GM18519 (cell line): ENCODE measurements around the gene RAB22A.
"Not testable (repeated sequence)": the region's sequence is repeated elsewhere in the genome, so short reads cannot be mapped to it uniquely, and the experiment has no call there.

Experiments used
- ATAC-seq: cut with Tn5 transposase; IDR thresholded peaks from one replicate; pipeline ENCODE4 v1.9.1; 2021; ENCODE audit warnings: mild to moderate bottlenecking, moderate library complexity; ENCODE audit not compliant: unreplicated experiment, low FRiP score

Gene RAB22A

DNA sequence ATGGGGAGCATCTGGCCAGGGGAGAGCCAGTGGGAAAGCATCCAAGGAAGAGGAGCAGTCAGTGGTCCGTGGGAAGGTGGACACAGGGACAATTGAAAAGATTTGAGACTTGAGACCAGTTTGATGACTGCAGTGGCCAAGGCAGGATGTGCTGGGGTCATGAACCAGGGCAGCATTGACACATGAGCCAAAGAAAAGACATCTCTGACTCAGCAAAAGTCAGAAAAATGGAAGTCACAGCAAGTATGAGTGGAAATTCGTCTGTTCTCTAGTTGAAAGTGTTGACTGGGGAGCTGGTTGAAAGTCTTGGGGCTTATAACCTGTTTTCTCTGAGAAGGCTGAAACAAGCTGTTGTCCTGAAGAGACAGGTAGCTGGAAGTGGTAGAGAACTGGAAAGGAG is 31.3 kb downstream of the RAB22A start:
- ATAC-seq: no peak

DNA sequence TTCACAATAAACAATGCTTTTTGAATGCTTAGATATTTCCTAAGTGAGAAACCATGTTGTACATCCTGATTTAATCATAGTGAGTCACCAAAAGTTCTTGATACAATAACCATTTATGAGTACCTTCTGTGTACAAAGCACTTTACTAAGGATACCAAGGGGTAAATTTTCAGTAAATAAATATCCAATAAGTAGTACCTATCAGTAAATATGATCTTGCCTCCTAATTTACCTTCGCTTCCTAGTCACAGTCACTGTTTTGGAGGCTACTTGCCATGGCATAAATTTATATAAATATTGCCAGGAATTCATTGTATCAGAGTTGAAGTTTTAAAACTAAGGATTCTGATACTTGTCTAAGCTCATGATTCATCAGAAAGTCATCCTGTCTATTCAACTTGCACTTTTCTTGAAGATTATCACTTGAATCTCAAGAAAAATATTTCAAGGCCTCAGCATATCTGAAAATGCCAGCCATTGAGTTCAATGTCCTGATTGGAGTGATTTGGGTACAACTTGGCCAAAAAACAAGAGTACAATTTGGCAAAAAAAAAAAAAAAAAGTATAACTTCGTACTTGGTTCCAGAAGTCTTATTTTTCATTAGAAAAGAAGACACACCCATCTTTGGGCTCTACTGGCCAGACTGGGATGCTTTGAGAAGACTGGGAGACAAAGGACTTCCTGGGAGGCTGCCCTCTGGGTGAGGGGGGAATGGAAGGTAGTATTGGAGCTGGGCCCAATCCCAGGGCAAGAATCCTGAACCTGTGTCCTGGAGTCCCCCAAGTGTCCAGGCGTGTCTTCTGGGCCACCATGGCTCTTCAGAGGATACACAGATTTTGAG is 32.8 kb downstream of the RAB22A start:
- no peak for ATAC-seq

DNA sequence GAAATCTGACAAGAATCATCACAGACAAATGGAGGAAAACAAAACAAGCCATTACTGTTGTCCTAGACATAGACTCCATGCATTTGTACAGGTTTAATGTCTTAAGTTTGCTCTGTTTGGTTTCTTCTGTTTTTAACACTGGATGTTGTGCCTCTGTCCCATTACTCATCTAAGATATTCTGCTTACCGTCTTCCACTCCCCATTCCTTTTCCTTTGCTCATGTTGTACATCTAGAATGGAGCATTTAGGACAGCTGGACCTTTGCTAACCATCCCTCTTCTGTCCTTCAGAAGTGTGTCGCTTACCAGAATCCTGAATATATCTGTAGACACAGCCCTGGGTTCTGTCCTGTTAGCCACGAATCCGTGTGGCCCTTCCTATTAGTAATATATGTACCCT is 35.2 kb downstream of the RAB22A start:
- no peak for ATAC-seq

DNA sequence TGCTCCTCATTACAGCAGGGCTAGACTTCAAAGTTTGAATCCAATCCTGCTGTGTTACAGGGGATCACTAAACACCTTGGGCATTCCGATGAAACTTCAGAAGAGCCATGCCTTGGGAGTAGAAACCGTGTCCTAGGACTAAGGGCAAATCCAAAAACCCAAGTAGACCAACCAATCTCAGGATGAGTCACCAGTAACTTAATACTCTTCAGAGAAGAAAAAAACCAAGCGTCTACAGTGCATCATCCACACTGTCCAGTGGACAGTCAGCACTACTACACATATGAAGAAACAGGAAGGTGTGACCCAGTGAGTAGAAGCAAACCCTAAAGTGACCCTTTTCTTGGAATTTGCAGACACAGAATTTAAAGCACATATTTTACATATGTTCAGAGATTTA is 40.1 kb downstream of the RAB22A start:
- no peak for ATAC-seq

DNA sequence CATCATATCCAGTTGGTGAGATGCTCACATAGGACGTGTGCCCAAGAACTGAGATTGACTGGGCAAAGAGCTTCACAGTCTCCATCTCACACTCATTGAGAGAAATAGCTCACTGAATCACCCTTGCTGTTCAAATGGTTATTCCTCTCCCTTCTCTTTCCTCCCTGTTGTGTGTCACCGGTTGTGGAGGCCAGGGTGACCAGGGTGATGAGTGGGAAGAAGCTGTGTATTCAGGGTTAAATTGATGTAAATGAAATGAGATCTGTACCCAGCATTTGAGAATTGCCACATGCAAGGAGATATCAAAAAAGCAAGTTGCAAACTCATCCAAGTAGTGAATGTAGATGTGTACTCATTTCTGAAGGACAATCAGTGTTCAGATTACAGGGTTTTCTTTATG is 43.0 kb downstream of the RAB22A start:
- no peak for ATAC-seq

DNA sequence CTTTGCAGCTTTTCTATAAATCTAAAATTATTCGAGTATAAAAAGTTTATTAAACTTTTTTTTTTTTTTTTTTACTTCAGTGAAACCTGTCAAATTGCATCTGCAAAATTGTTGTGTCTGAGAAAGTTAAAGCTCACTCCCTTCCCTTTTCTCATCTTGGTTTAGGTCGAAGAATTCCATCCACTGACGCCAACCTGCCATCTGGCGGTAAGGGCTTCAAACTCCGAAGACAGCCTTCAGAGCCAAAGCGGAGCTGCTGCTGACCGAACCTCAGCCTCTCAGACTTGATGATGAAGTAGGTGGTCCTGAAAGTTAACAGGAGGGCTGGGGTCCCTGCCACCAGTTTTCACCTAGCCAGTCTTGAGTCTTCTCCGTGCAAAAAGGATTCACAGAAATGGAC is 49.9 kb downstream of the RAB22A start:
- ATAC-seq: no peak

DNA sequence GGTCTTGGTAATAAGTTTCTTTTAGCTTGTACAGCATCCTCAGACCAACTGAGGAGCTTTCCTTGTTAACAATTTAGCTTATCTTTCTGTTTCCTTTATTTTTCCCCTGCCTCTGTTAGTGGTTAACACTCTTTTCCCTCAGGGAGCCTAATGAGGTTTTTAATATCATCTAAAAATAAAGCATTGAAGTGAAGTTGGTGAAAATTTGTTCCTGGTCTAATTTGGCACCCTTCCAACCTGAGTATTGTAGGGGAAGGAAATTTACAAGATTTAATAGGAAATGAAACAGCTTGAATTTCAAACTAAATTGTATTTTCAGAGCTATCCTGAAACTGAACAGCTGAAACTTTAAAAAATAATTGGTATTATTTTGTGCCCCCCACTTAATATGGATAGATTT is 51.4 kb downstream of the RAB22A start:
- ATAC-seq: no peak

DNA sequence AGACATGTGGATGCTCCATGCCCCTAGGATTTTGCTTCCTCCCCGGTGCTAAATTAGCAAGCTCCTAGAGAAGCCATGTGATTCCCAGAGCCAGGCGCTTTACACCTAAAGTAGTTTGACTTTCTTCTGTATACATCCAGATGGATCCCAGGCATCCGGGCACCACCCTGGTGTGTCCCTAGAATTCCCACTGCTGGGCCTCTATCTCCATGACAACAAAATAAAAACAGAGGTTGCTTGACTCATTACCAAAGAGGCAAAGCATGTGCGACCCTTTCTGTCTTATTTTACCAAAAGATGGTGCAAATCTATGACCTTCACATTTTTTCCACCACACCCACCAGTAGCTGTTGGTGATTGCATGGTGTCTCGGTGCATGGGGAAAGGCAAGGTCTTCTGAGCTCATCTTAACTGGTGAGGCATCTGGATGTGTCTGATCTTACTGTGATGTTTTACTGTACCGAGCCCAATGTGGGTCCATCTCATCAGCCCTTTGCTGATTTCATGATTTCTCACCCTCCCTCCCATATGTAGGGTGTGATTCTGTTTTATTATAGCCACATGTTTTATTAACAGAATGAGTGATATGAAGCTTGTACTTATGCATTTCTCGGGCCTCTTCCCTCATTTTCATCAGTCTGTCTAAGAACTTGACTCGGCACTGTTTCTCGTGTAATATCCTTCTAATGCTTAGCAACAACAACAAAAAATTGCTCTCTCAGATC is 52.1 kb downstream of the RAB22A start:
- ATAC-seq: no peak

DNA sequence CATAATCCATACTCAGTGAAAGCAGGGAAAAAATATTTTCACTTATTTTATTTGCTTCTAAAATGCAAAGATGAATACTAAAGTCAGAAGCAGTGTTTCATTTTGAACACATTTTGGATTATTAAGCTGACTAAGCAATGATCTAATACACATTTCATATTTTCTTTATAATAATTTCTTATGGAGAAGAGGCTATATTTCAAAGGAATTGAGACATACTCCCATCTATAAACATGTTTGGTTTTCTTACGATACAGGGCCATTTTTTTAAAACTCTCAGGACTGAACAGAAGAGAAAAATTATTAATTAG is 52.6 kb downstream of the RAB22A start:
- no peak for ATAC-seq

DNA sequence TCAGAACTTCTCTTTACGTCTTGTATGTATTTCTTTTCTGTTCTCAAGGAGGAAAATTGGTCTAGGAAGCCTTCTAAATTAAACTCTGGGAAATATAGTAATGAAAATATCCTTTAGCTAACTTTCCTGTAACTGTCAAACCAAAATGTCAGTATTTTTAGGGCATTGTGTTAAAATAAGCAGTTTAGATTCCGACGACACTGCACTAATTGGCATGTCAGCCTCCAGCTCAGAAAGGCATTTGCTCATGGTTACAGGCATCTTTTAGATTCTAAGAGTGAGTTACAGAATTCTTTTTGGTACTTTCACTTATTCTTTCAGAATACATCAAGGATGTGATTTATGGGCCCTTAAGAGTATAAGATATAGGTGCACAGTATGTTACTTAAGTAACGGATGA is 53.5 kb downstream of the RAB22A start:
- no peak for ATAC-seq

DNA sequence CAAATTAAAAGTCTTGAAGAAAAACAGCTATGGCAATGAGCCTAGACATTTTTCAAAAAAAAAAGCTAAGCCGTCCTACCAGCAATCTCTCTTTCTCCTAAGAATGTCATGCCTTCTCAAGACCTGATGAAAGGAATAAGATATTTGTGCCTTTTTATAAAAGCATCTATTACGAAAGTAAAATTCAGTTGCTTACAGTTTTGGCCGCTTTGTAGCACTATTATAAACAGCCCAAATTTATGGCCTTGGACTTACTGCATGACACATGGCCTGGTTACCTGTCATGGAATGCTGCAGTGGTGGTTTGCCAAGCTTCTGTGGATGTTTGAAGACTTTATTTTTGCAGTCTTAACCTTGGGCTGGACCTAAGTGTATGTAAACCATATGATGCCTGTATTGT is 57.4 kb downstream of the RAB22A start:
- no peak for ATAC-seq

DNA sequence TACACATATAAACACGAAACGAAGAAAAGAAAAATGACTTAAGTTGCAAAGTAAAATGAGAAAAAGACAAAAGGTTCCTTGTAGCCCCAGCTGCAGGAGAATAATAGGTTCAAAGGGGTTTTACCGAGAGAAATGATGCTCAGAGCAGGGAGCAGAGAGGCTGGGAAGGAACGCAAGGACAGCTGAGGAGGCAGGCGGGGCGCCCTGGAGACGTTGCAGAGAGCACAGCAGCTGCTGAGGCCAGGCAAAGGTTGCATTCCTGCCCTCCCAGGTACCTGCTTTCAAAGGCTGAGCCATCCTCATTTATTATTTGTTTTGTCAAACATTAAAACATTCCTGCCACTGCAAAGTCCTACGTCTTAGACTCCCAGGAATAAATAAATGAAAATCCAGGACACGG is 63.3 kb downstream of the RAB22A start:
- ATAC-seq: no peak

DNA sequence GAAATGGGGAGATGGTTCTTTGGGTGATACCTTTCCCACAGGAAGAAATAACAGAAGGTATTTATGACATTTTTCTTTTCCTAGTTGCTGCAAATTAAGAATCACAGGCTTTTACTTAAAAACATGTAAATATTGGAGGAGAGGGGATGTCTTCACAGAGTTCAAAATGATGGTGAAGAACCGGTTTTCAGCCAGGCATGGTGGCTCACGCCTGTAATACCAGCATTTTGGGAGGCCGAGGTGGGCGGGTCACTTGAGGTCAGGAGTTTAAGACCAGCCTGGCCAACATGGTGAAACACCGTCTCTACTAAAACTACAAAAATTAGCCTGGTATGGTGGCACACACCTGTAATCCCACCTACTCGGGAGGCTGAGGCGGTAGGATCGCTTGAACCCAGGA is 63.8 kb downstream of the RAB22A start:
- not testable (repeated sequence) for ATAC-seq

DNA sequence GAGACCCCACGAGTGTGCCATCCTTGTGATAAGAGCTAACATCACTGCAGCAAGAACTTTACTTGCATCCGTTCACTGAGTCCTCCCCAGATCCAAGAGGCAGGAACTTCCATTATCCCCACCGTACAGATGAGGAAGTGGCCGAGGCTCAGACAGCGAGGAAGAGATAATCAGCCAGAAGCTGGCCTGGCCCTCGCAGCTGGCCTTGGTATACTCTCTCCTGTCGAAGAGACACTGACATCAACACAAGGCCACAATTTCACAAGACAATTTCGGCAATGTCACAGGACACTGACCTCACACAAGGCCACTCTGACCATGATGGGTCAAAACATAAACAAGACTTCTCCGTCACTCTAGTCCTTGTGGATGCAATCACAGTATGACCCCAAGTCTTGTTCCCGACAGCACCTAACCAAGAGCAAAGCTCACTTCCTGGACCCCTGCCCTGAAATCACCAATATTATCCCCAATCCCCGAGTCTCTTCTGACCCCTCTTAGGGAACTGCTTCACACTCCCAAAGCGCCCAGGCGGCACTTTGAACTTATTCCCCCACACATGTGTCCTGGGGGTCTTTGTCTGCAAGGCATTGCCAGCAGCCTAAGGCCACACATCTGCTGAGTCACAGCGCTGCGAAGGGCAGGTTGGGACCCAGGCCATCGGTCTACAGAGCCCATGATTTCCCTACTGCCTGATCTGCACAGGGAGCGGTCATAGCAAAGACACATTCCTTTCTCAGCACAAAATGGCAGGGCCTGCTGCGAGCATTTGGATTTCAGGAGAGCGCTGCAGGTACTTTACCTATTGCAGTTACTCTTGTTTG is 64.7 kb downstream of the RAB22A start:
- no peak for ATAC-seq

DNA sequence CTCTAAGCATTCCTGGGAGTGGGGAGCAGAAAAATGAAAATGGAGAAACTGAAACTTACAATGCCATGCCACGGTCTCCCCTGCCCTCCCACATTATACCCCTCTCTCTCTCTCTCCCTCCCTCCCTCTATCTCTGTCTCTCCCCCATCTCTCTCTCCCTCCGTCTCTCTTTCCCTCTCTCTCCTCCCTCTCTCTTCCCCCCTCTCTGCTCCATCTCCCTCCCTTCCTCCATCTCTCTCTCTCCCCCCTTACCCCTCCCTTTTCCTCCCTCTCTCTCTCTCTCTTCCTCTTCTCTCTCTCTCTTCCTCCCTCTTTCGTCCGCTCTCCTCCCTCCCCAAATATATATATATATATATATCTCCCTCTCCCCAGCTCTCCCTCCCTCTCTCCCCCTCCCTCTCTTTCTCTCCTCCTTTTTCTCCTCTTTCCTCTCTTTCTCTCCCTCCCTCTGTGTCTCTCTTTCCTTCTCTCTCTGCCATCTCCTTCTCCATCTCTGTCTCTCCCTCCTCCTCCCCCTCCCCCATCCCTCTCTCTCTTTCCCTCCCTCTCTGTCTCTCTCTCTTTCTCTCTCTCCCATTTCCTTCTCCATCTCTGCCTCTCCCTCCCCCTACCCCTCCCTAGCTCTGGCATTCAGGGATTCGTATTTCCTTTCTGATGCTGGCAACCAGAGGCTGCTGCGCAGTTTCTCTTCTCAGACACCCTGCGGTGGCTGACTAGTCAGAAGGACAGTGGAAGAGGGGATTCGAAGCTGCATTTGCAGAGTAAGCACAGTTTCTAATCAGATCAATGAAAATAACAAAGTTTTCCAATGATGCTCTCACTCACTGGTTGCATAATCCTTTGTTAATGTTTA is 65.6 kb downstream of the RAB22A start:
- ATAC-seq: no peak

DNA sequence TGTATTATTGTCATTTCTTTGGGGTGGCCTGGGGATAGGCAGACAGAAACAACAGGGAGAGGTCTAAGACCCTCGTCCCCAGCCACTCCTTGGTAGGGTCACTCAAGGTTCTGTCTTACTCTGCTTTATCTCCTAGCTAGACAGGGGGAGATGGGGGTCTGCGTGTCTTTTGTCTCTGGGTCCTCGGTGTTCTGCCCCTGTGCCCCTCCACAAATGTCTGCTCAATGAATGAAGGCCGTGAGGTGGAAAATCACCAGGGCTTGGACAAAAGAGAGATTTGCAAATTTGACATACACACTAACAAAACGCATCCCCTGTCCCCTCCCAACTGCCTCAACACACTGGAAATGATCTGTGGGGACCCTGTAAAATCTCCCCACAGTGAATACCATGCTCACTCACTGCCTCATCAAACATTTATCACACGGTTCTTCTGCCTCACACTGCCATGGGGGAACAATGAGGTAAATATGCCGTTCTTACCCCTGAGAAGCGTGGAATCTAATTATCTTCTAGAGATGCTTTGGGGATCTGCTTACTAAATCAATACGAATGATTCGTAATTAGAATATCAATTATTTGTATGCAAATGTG is 66.3 kb downstream of the RAB22A start:
- ATAC-seq: no peak

DNA sequence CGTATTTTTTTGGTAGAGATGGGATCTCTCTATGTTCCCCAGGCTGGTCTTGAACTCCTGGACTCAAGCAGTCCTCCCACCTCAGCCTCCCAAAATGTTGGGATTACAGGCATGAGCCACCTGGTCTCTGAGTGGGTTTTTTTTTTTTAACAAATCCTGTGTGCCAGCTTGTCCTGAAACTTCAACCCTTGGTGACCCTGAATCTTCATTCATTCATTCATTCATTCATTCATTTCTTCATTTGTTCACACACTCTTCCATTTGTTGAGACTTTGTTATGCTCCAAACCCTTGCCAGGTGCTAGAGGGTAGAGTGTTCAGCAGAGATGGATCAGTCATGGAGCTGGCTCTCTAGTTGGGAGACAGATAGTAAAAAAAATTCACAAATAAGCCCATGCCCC is 67.5 kb downstream of the RAB22A start:
- no peak for ATAC-seq

DNA sequence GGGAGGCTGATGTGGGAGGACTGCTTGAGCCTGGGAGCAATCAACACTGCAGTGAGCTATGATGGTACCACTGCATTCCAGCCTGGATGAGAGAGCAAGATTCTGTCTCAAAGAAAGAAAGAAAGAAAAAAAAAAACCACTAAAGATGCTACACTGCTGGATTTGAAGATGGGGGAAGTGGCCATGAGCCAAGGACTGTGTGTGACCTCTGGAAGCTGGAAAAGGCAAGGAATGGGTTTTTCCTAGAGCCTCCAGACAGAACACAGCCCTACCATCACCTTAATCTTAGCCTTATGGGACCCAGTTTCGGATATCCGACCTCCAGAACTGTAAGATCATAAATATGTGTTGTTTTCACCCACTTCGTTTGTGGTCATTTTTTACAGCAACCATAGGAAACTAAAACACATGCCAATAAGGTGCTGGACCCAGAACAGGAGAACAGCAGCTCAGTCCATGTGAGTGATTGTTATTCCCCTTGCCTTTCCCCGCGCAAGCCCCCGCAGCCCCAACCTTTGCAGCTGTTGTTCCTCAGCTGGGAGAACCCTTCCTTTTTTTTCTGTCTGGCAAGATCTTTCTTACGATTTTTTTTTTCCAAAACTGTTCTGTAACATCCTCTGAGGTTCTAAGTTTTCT is 68.4 kb downstream of the RAB22A start:
- ATAC-seq: no peak

DNA sequence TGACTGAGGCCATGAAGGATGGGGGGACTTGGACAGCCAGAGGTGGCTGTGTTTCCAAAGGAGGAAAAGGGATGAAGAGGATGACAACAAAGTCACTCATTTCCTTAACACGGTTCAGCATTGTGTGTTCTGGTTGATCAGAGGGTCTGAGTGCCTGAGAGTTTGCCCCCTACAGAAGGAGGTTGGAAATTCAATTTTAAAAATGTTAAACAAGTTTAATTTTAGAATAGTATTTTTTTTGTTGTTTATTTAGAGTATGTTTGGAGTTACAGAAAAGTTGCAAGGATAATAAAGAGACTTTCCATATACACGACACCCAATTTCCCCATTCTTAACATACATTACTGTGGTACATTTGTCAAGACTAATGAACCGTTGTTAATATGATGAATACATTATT is 69.2 kb downstream of the RAB22A start:
- ATAC-seq: no peak

DNA sequence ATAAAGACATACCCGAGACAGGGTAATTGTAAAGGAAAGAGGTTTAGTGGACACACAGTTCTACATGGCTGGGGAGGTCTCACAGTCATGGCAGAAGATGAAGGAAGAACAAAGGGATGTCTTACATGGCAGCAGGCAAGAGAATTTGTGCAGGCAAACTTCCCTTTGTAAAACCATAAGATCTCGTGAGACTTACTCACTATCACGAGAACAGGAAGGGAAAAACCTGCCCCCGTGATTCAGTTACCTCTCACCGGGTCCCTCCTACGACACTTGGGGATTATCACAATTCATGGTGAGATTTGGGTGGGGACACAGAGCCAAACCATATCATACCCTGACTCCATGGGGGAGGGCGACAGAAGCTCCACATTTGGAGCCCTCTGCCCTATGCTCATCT is 72.1 kb downstream of the RAB22A start:
- no peak for ATAC-seq
